HG03025 (cell line): Measurements from ENCODE around the gene EP400.
A peak's percentile ranks its signal among the peaks of the same experiment; 100 is the strongest.

Source experiments
- ATAC-seq: cut with Tn5 transposase; IDR thresholded peaks from one replicate; pipeline ENCODE4 v1.9.1; 2021; ENCODE audit warnings: mild to moderate bottlenecking, moderate library complexity; ENCODE audit not compliant: unreplicated experiment, low FRiP score

Gene EP400

DNA sequence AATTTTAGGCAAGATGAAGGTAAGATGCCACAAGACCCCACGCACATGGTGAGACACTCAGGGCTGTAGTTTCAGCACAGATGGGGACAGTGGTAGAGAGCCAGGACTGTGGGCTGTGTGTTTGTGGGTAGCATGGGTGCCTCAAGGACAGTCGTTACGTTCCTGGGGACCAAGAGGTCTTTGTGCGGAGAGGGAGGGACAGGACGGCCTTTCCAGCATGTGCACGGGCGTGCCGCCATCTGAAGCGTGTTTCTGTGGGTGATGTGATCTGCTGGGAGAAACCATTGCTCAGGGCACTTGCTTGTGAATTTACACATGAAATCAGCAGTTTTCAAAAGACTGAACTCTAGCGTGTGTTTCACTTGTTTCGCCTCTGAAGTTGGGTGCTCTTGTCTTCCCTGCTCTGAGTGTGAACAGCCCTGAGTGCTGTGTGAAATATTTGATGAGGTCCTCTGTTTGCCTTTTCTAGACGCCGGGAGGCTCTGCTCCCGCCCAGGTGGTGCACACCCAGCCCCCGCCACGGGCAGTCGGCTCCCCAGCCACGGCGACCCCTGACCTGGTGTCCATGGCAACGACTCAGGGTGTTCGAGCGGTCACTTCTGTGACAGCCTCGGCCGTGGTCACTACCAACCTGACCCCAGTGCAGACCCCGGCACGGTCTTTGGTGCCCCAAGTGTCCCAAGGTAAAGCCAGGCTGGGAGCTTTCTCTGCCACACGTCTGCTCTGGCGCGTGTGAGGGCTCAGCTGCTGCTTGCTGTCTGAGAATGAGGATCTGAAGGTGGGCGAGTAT, 112.1 kb downstream of the EP400 start:
- ATAC-seq: no peak

DNA sequence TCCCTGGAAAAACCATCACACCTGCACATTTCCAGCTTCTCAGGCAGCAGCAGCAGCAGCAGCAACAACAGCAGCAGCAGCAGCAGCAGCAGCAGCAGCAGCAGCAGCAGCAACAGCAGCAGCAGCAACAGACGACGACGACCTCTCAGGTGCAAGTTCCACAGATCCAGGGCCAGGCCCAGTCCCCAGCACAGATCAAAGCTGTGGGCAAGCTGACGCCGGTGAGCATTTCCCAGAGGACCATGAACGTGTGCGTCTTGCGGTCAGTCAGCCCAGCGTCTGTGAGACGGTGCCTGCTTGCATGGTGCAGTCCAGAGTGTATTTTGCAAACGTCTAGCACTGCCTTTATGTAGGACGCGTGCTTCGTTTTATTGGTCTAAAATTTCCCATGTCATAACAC, 112.7 kb downstream of the EP400 start:
- no peak for ATAC-seq

GRCh38 chr12:132063491-132063890, 113.7 kb downstream of the EP400 start:
- ATAC-seq: no peak

- ATAC-seq: no peak
These were observed 114.9 kb downstream of the EP400 start for GRCh38 chr12:132064631-132065030.

- no peak for ATAC-seq
These were observed 115.5 kb downstream of the EP400 start for GRCh38 chr12:132065203-132065602.

- ATAC-seq: no peak
These were observed 116.0 kb downstream of the EP400 start for GRCh38 chr12:132065609-132066344.

DNA sequence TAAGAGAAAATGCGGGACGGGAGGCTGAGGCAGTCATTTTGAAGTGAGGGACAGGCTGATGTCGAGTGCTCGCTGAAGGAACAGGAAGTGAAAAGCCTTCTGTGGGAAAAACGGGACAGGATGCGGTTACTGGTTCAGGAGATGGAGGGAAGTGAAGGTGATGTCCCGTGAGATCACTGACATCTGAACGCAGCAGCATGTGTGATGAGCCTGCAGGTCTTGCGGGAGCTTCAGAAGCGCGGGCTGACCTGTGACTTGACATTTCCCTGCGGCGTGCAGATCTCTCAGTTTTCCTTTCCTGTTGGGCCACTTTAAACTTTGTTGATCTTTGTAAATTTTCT, 116.6 kb downstream of the EP400 start:
- no peak for ATAC-seq

DNA sequence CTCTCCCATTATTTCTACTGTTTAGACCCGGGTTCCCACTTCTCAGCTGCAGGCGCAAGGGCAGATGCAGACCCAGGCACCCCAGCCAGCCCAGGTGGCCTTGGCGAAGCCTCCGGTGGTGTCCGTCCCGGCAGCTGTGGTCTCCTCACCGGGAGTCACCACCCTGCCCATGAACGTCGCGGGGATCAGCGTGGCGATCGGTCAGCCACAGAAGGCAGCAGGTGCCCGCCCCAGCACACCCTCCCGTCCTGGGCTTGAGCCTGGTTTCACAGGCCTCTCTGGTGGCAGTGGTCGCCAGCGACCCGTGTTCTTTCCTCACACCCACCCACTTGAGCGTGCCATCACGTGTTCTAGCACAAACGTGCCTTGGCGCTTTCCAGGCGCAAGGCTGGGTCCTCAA, 117.0 kb downstream of the EP400 start:
- no peak for ATAC-seq

DNA sequence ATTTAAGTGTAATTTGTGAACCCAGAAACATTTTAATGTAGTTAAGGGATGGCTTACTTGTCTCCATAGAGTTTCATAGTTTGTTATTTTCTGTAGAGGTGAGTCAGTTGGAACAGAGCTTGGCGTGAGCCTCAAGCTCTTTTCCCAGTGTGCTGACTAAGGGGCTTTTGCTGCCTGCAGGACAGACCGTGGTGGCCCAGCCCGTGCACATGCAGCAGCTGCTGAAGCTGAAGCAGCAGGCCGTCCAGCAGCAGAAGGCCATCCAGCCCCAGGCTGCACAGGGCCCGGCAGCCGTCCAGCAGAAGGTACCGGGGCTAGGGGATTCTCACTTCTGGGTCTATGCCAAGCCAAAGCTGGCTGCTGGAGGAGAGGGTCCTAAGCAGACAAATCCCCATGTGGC, 117.4 kb downstream of the EP400 start:
- no peak for ATAC-seq

- no peak for ATAC-seq
These were observed 118.5 kb downstream of the EP400 start for GRCh38 chr12:132068250-132068649.

GRCh38 chr12:132069336-132069985, 119.7 kb downstream of the EP400 start:
- ATAC-seq: no peak

DNA sequence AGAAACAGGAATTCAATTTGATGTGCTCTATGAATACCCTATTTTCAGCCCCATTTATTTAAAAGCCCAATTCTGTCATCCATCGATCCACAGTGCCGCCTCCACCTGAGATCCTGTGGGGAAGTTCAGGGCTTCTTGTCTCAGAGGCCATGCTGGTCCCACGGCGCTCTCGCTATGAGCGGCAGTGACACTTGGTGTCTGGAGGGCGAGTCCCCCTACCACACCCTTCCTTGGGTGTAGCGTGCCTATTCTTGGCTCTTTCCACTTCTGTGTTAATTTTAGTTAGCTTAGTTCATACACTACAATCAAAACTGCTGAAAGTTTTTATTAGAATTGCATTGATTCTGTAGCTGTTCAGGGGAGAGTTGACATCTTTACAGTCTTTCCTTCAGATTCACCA, 120.6 kb downstream of the EP400 start:
- ATAC-seq: no peak

DNA sequence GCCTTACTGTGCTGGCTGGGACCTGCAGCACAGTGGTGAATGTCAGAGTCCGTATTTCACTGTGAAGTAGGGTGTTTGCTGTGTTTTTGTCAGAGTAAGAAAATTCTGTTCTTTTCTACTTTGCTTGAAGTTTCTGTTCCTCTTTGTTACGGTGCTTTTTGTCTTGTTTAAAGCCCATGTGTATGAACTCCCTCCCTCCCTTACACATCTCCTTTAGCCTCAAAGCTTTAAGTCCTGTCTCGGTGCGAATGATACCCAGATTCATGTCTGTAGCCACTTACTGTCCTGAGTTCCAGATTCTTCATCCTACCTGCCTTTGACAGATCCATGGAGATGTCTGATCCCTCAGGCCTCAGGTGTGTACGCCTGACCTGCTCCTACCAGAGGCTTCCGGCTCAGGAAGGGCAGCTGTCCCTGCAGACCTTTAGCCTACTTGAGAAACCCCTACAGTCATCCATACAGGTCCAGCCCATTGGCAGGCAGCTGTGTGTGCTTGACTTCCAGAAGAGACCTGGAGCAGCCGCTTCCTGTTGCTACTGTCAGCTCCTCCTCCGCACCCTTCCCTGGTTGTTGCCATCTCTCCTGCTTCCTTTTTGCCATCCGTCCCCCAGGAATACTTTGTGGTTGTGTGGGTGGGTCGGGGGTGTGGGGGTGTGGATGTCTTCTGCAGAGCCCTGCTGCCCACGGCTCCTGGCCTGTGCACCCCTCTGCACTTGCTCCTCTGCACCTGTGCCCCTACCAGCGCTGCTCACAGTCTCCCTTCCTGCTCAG, 121.5 kb downstream of the EP400 start:
- ATAC-seq: peak; percentile 81

DNA sequence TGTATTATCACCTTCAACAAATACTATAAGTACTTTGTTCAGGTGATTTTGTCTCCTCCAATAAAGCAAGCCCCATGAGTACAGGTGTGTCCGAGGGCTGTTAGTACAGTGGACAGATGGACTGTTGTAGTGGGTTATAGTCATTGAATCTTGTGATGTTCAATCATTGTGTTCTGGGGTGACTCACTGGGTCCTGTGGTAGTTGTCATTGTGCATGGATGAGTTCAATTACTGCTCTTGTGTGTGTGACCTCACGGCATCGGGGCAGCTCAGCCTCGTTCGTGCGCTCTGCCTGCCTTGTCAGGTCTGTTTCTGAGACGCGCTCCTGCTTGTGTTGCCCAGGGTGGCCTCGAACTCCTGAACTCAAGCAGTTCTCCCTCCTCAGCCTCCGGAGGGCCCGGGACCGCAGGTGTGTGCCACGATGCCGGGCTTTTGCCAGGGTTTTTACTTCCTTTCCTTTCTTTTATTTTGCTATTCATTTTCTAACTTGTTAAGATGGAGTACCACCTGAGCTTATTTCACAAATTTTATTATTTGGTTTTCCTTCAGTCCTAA, 122.2 kb downstream of the EP400 start:
- ATAC-seq: no peak

DNA sequence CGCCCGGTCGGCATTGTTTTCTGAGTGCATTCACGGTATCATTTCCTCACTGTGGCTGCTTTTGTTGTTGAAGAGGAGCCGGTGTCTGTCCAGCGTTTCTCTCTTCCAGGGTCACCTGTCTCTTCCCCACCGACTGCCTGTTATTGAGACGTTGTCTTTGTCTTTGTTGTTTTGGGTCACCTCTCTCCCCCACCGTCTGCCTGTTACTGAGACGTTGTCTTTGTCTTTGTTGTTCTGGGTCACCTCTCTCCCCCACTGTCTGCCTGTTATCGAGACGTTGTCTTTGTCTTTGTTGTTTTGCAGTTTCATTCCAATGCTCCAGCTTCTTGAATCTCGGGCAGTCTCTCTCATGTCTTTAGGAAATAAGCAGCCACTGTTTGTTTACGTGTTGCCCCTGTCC, 124.5 kb downstream of the EP400 start:
- no peak for ATAC-seq

DNA sequence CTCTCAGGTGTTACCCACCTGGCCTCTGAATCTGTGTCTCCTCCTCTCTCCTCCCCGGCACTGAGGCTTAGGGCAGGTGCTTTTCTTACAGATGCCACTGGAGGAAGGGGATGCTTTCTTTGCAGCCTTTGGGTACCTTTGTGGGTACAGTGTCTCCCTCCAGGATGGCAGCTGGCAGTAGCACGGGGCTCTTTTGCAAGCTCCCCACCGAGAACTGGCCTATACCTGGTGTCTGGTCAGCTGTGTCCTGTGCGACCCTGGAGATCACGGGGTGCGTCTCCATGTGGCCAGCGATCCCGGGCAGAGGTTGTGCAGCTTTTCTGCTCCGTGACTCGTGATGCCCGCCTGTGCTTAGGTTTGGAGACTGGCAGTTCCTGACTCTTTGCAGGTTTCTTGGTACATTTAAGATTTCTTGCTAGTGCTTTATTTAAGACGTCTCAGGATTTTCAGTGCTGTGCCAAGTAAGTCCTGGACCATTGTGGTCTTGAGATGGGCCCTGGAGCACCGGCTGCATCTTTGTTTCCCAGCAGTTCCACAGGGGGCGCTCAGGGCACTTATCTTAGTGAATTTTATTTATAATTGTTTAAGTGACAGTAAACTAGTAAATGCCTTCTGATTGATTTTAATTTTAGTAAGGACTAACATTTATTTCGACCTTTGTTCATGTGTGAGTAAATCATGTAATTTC, 125.4 kb downstream of the EP400 start:
- ATAC-seq: no peak

DNA sequence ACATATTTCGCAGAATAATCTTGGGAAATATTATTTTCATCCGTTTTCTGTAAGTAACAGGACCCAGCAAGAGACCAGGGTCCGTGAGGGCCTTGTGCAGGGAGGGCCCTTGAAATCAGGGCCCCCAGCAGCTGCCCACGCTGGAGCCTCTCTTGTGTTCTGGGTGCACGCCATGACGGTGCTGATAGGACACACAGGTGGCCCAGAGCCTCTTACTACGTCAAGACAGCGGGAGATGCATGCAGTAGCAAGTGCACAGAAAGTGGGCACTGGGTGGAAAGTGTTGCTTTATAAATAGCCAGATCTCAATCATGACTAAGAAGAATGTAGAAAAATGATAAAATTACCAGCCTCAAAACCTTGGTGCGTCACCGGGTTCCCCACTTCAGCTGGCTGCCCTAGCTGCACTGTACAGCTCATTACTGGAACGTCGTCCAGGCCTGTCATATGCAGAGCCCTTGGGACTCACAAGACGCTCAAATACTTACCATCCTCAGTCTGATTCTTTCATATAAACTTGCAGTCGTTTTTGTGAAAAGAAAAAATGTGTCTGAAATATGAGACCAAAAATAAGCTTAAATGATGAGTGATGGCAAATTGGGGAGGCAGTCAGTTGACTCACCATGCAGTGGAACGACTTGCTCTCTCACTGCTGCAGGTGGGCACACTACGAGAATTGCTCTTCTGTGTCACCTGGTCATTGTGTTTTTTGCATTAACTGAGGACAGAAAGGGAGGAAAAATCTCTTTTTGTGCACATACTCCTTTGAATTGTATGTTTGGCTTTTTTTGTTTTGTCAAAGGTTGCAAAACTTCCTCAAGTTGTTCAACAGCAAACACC, 126.2 kb downstream of the EP400 start:
- ATAC-seq: no peak

DNA sequence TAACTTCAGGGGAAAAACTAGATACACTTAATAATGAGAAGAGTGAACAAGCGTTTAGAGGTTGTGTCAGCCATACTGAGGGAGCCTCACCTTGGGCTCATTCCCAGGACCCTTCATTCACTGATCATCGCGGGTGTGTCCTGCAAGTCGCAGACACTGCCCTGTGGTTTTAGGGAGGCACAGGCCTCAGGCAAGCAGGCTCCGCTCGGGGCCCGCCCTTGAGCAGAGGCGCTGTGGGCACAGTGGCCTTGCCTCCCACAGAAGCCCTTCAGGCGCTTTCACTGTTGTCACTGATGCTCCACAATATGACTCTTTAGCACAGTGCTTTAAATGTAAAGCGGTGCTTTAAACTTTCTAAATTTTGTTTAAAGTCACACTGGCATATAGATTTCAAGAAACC, 127.0 kb downstream of the EP400 start:
- no peak for ATAC-seq
